ENCODE results near the gene POMC.

Gene POMC

GRCh38 chr2:25176138-25176537 is 7.8 kb upstream of the POMC start:
- Histone ChIP-seq H3K9me3 (ENCODE audit: insufficient read depth, low read depth, low read length) (no peaks in the 10 kb centered on the region), H3K79me2 (ENCODE audit: insufficient read depth, low read length) (no peaks in the 10 kb centered on the region), H3K27me3 (ENCODE audit: insufficient read depth, low read length, poor library complexity, severe bottlenecking) (no peaks in the 10 kb centered on the region)

GRCh38 chr2:25174192-25174861 is 5.9 kb upstream of the POMC start:
- H4K20me1 ChIP-seq (ENCODE audit: insufficient read depth, low read length, poor library complexity, severe bottlenecking), result no peaks in the 10 kb centered on the region
- H3K4me3 ChIP-seq (ENCODE audit: low read length, poor library complexity, severe bottlenecking), result no peak overlapping the region
- TF ChIP-seq CTCF (conservative IDR thresholded peaks at IDR 0.05; ENCODE audit: low read length) (no peak), EZH2phosphoT487 (IDR thresholded peaks at IDR 0.05; ENCODE audit: borderline replicate concordance) (no peak)
- H3K4me1 ChIP-seq (ENCODE audit: insufficient read depth, low read length, poor library complexity, severe bottlenecking), result no peaks in the 10 kb centered on the region
- no peaks in the 10 kb centered on the region for H3K9me3 ChIP-seq (ENCODE audit: insufficient read depth, low read depth, low read length)
- no peaks in the 10 kb centered on the region for H3K27me3 ChIP-seq (ENCODE audit: insufficient read depth, low read length, poor library complexity, severe bottlenecking)
- H2AFZ ChIP-seq (ENCODE audit: low read length), result no peak overlapping the region
- no peaks in the 10 kb centered on the region for H3K36me3 ChIP-seq (ENCODE audit: insufficient read depth, low read length)
- no peaks in the 10 kb centered on the region for H3F3A ChIP-seq (ENCODE audit: low read depth)
- H3K79me2 ChIP-seq (ENCODE audit: insufficient read depth, low read length), result no peaks in the 10 kb centered on the region
- no peak overlapping the region for H3K4me2 ChIP-seq (ENCODE audit: low read depth, low read length, poor library complexity, severe bottlenecking)
- H3K9me2 ChIP-seq (replicated peaks; ENCODE audit: low read depth, low read length), result no peaks in the 10 kb centered on the region
- H3K9ac ChIP-seq (ENCODE audit: low read depth, low read length, poor library complexity, severe bottlenecking), result no peak overlapping the region

More at GRCh38 chr2:25176138-25176537, 7.8 kb upstream of the POMC start:
- no peak for TF ChIP-seq EZH2phosphoT487 (IDR thresholded peaks at IDR 0.05; ENCODE audit: borderline replicate concordance)
- no peak for TF ChIP-seq CTCF (conservative IDR thresholded peaks at IDR 0.05; ENCODE audit: low read length)
- no peak overlapping the region for H3K9ac ChIP-seq (ENCODE audit: low read depth, low read length, poor library complexity, severe bottlenecking)
- no peak overlapping the region for H3K4me2 ChIP-seq (ENCODE audit: low read depth, low read length, poor library complexity, severe bottlenecking)
- no peaks in the 10 kb centered on the region for H3K36me3 ChIP-seq (ENCODE audit: insufficient read depth, low read length)
- H3K9me2 ChIP-seq (replicated peaks; ENCODE audit: low read depth, low read length), result no peaks in the 10 kb centered on the region
- no peaks in the 10 kb centered on the region for H4K20me1 ChIP-seq (ENCODE audit: insufficient read depth, low read length, poor library complexity, severe bottlenecking)
- H3F3A ChIP-seq (ENCODE audit: low read depth), result no peaks in the 10 kb centered on the region
- H3K4me3 ChIP-seq (ENCODE audit: low read length, poor library complexity, severe bottlenecking), result no peak overlapping the region
- no peaks in the 10 kb centered on the region for H3K4me1 ChIP-seq (ENCODE audit: insufficient read depth, low read length, poor library complexity, severe bottlenecking)
- H2AFZ ChIP-seq (ENCODE audit: low read length), result no peak overlapping the region

GRCh38 chr2:25173719-25174118 is 5.3 kb upstream of the POMC start:
- H3K79me2 ChIP-seq (ENCODE audit: insufficient read depth, low read length), result no peaks in the 10 kb centered on the region
- no peaks in the 10 kb centered on the region for H3K36me3 ChIP-seq (ENCODE audit: insufficient read depth, low read length)
- H3K4me3 ChIP-seq (ENCODE audit: low read length, poor library complexity, severe bottlenecking), result no peak overlapping the region
- H2AFZ ChIP-seq (ENCODE audit: low read length), result no peak overlapping the region
- H3K9ac ChIP-seq (ENCODE audit: low read depth, low read length, poor library complexity, severe bottlenecking), result no peak overlapping the region
- H3K27me3 ChIP-seq (ENCODE audit: insufficient read depth, low read length, poor library complexity, severe bottlenecking), result no peaks in the 10 kb centered on the region
- H3K4me2 ChIP-seq (ENCODE audit: low read depth, low read length, poor library complexity, severe bottlenecking), result no peak overlapping the region
- H3F3A ChIP-seq (ENCODE audit: low read depth), result no peaks in the 10 kb centered on the region
- no peaks in the 10 kb centered on the region for H4K20me1 ChIP-seq (ENCODE audit: insufficient read depth, low read length, poor library complexity, severe bottlenecking)
- H3K9me2 ChIP-seq (replicated peaks; ENCODE audit: low read depth, low read length), result no peaks in the 10 kb centered on the region
- no peaks in the 10 kb centered on the region for H3K4me1 ChIP-seq (ENCODE audit: insufficient read depth, low read length, poor library complexity, severe bottlenecking)
- TF ChIP-seq EZH2phosphoT487 (IDR thresholded peaks at IDR 0.05; ENCODE audit: borderline replicate concordance) (no peak), CTCF (conservative IDR thresholded peaks at IDR 0.05; ENCODE audit: low read length) (no peak)
- H3K9me3 ChIP-seq (ENCODE audit: insufficient read depth, low read depth, low read length), result no peaks in the 10 kb centered on the region

All from Loucy (cell line).